GM20431 (cell line): ENCODE data around the gene USP37.
"Not testable (repeated sequence)": the region's sequence is repeated elsewhere in the genome, so short reads cannot be mapped to it uniquely, and the experiment has no call there.

Experiments
- in situ Hi-C: fragments of 300-500 bp; cut with MseI, MboI; formaldehyde crosslinking; loops from one replicate; pipeline ENCODE4 v1.15.0; 2020; ENCODE audit warnings: low sequenced_read_pairs; ENCODE audit not compliant: unreplicated experiment

The USP37 gene

DNA sequence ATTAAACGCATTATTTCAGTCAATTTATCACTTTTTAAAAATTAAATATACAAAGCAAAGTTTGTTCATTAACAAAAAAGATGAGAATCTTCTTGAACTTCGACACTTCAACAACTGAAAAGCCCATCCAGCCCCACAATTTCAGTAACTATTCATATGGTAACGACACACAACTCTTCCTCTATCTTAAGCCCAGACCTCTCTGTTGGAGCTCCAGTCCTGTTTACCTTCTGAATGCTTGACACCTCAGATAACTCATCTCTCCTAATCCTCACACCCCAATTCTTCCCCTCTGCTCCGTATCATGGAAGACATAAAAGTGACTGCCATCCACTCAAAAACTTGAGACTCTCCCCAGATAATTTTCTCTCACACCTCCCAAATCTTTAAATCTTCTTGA, 12.6 kb downstream of the USP37 start:
- in situ Hi-C loops, result no loop called here

DNA sequence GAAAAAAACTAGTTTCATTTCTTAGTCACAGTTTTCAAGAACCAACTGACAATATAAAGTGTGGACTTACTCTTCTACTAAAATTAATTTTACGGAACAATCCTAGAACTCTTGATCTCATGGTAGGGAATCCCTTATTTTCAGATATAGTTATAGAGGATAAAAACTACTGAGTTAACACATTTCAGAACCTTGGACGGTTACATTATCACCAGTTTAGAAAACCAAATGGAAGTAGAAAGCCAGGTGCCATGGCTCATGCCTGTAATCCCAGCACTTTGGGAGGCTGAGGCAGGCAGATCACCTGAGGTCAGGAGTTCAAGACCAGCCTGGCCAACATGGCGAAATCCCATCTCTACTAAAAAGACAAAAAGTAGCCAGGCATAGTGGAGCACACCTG, 13.9 kb downstream of the USP37 start:
- in situ Hi-C loops, result not testable (repeated sequence)

DNA sequence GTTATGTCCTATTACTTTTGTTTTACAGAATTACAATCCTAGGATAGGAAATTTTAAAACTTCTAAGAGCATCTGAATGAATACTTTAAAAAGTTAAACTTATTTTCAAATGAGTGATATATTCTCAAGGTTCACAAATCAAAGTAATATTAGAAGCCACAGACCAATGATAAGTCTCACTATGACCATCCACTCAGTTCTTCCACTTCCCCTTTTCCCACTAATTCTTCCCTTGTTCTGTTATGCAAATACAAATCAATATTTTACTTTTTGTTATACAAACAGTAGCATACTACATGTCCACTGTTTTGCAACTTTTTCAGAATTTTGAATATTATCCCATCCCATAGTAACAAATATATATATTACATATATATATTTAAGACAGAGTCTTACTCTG, 20.2 kb downstream of the USP37 start:
- in situ Hi-C loops, result no loop called here

DNA sequence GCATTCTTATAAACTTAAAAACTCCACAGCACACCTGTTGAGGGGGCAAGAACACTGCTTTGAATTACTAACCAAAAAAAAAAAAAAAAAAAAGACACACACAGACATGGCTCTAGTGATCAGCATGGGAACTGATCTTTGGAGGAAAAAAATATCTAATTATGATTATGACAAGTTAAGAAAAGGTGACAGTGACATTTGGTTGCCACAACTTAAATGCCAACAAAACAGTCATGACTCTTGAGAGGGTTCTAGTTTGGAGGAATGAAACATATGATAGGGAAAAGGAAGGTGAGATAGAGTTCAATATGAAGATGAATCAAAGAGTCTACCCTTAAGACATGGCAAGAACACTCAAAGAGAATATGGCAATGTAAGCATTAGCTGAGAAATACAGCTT, 20.6 kb downstream of the USP37 start:
- in situ Hi-C loops, result no loop called here

DNA sequence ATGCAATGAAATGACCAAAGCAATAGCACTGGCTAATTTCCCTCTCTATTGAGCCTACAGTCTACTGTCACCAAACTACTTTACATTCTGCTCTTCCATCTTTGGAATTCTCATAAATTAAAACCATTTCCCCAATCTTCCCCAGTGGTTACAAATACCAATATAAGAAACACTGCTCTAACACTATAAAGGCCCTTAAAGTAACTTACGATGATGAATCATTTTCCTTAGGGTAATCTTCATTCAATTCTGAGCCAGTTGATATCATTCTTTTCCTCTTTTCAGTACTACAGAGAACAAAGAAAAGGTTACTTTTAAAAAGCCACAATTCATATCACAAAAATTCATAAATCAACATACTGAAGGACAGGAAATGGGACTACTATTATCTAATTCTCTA, 22.1 kb downstream of the USP37 start:
- in situ Hi-C loops, result no loop called here

DNA sequence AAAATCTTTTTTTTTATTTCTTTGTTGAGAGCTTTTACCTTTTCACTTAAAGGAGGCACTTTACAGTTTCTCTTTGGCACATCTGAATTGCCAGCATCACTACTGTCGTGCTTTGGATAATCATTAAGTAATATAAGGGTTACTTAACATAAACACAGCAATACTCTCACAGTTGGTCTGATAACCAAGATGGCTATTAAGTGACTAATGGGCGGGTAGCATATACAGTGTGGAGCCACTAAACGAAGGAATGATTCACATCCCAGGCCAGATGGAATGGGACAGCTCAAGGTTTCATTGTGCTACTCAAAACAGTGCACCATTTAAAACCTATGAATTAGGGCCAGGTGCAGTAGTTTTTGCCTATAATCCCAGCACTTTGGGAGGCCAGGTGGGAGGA, 28.1 kb downstream of the USP37 start:
- in situ Hi-C loops, result no loop called here

DNA sequence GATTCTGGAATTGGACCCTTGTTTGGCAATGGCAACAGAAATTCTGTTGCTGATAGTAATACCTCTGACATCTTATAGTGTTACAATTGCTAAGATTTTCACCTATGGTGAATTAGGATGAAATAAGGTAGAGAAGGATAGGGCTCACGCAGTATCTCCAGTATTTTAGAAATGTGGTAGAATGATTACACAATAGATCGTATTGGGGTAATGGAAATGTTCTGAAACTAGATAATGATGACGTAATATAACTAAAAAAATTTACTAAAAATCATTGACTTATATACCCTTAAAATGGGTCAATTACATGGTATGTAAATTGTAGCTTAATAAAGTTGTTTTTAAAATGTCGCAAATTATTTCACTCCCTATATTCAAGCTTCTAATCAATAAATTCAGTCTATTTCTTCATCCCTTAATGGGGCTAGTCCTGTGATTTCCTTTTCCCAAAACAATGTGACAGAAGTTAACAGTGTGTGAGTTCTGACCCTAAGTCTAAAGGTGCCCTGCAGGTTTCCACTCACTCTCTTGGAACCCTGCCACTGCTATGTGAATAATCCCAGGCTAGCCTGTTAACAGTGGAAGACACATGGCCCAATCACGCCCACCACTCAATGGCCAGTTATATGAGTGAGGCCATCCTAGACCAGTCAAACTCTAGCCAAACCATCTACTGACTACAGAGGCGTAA, 31.2 kb downstream of the USP37 start:
- in situ Hi-C loops, result no loop called here

DNA sequence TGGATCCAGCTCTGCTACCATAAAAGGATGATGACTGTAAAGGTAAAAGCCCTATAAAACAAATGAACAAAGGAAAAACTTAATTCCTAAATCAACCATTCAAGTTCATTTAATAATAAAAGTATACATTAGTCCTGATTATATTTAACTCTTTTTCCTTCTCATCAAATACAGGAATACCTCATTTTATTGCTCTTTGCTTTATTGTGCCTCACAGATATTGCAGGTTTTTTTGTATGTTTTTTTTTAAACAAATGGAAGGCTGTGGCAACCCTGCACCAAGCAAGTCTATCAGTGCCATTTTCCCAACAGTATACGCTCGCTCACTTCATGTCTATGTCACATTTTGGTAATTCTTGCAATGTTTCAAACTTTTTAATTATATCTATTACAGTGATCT, 38.2 kb downstream of the USP37 start:
- in situ Hi-C loops, result no loop called here

DNA sequence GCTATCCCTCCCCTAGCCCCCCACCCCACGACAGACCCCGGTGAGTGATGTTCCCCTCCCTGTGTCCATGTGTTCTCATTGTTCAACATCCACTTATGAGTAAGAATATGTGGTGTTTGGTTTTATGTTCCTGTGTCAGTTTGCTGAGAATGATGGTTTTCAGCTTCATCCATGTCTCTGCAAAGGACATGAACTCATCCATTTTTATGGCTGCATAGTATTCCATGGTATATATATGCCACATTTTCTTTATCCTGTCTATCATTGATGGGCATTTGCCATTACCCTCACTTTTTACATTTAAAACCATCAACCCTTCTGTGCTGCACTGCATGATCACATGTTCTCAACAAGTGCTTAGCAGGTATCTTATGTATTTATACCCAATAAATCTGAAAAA, 39.7 kb downstream of the USP37 start:
- in situ Hi-C loops, result not testable (repeated sequence)

DNA sequence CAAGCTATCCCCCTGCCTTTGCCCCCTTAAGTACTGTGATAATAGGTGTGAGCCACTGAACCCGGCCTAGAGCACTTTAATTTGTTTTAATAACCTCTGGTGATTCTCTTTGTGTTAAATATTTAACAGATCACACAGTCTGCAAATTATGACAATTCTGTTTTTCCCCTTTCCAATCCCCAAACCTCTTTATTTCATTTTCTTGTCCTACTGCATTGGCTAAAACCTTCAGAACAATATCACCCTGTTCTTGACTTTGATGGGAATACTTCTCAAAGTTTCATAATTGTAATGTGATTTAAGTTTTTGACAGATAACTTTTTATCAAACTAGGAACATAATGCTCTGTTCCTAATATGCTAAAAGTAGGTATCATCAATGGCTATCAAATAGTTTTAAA, 44.5 kb downstream of the USP37 start:
- in situ Hi-C loops, result no loop called here

DNA sequence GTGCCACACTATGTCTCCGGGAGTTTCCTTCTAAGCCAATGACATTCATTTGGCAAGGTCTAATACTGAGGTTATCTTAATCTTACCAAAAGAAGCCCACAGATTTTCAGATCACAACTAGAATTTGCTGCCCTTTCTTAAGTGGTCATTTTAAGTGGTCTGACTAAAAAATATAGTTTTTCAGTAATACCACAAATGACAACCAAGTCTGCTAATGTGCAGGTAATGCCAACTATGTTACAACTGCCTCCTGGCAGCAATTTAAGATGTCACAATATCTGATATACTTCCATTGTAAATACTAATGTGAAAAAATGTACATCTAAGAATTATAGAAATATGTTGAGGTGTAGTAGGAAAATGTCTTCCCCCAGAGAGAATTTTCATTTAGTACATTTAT, 49.3 kb downstream of the USP37 start:
- in situ Hi-C loops, result no loop called here

DNA sequence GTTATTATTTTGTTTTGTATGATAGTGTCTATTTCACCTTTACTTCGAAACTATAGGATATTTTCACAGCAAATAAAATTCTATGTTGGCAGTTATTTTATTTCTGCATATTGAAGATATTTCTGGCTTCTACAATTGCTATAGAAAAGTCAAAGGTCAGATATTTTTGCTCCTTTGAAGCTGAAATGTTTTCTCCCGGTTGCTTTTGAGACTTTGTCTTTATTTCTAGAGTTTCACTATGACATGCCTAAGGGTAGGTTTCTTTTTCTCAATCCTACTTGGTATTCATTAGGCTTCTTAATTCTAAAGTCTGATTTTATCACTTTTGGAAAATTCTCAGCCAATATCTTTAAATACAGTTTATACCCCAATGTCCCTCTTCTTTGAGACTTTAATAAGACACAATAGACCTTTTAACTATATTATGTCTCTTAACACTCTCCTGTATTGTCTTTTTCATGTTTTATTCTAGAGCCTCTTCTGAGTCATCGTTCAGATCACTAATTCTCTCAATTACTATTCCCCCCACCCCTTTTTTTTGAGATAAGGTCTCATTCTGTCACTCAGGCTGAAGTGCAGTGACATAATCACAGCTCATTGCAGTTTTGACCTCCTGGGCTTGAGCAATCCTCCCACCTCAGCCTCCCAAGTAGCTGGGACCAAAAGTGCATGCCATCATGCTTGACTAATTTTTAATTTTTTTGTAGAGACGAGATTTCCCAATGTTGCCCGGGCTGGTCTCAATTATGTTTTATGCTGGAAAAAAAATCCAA, 50.5 kb downstream of the USP37 start:
- in situ Hi-C loops, result no loop called here

DNA sequence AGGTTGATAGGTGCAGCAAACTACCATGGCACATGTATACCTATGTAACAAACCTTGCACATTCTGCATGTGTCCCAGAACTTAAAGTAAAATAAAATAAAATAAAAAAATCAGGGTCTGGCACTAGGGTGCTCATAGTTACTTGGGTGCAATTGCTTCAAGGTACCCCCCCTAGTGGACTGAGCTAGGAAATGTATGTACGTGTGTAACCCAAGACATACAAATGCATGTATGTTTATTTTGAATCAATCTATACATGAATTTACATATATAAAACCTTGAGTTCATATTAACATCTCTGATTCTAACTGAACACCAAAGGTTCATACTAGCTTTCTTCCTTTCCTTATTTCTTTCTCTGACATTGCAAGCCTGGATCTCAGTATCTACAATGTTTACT, 51.5 kb downstream of the USP37 start:
- in situ Hi-C loops, result no loop called here

DNA sequence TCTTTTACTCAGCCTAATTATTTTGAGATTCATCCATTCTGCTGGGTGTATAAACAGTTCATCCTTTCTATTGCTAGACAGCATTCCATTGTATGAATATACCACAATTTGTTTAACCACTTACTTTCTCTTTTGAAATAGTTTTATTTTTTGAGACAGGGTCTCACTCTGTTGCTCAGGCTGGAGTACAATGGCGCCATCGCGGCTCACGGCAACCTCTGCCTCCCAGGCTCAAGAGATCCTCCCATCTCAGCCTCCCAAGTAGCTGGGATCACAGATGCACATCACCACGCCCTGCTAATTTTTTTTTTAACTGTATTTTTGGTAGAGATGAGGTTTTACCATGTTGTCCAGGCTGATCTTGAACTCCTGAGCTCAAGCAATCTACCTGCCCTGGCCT, 54.5 kb downstream of the USP37 start:
- in situ Hi-C loops, result no loop called here

DNA sequence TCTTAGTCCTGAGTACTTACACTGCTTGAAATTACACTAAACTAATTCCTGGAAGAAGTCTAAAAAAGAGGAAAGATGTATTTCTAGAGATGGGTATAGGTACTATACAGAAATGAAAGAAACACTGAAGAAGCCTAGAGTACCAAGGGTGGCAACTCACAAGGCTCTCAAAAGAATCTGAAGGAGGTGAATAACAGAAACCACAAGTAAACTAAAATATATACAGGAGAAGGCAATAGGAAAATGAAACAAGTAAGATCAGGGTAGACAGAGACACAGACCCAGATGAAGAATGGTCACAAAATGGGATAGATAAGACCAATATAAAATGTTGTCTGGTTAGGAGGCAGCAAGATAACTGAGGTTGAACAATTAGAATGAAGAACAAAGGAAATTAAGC, 59.9 kb downstream of the USP37 start:
- in situ Hi-C loops, result no loop called here

DNA sequence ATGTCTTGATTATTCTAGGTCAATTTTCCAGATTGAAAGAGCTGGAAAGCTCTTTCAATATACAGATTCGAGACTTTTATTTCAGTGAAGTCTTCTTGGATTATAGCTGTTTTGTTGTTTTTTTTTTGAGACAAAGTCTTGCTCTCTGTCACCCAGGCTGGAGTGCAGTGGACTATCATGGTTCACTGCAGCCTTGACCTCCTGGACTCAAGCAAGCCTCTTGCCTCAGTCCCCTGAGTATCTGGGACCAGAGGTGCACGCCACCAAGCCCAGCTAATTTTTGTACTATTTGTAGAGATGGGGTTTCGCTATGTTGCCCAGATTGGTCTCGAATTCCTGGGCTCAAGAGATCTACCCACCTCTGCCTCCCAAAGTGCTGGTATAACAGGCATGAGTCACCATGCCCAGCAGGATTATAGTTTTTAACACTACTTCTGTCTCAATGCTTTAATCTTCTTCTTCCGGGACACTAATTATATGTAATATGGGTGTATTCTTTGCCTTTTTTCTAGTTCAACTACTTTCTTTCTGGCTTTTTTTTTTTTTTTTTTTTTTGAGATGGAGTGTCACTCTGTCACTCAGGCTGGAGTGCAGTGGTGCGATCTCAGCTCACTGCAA, 62.3 kb downstream of the USP37 start:
- in situ Hi-C loops, result no loop called here

DNA sequence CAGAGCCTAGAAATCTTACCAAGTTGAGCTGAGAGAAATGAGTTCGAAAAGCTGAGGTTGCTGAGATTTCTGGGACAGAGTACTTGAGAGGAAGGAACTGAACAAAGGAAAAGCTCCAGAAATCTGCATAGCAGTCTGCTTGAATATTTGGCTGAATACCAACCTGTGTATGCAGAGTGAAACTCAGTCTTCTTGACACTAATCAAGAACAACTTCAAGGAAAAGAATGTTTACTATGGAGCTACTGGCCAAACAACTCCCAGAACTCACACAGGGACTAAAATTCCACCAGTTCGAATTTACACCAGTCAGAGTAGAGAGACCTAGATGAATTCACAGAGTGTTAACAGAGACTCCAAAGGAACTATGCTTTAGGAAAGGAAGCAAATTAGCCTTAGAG, 66.5 kb downstream of the USP37 start:
- in situ Hi-C loops, result no loop called here

DNA sequence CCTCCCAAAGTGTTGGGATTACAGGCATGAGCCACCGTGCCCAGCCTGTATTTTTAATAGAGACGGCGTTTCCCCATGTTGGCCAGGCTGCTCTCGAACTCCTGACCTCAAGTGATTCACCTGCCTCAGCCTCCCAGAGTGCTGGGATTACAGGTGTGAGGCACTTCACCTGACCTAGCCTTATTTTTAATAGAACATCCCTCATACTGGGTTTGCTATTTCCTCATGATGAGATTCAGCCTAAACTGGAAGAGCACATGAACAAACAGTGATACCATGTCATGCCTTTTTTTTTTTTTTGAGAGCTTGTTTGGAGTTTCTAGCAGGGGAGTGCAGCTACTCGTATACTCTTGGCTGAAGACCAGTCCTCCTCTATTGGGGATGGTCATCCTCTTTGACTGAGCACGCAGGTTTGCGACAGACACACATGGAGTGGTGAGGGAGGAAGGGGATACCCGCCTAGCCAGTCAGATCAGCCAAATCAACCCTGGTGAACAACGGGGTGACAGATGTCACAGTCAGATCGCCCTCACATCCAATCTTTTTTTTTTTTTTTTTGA, 67.6 kb downstream of the USP37 start:
- in situ Hi-C loops, result no loop called here

DNA sequence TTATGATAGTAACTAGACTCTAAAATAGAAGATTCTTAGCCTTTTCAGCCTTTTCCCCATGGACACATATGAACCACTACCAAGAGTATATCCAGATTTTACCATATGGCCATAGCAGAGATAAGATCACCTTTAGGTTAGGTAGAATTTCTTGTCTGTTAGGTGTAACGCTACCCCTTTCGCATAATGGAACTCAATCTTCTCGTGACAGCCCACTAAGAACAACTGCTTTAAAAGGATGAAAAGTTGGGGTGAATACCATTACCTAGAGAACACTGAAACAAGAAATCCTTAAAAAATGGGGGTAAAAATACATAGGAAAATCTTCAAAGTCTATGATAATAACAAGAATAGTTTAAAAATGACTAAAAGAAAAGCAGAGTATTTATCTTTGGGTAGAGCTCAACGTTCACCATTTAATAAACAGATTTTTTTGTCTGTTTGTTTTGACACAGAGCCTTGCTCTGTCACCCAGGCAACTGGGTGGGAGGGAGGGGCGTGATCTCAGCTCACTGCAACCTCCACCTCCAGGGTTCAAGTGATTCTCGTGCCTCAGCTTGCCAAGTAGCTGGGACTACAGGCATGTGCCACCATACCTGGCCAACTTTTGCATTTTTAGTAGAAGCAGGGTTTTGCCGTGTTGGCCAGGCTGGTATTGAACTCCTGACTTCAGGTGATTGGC, 82.0 kb downstream of the USP37 start:
- in situ Hi-C loops, result no loop called here

DNA sequence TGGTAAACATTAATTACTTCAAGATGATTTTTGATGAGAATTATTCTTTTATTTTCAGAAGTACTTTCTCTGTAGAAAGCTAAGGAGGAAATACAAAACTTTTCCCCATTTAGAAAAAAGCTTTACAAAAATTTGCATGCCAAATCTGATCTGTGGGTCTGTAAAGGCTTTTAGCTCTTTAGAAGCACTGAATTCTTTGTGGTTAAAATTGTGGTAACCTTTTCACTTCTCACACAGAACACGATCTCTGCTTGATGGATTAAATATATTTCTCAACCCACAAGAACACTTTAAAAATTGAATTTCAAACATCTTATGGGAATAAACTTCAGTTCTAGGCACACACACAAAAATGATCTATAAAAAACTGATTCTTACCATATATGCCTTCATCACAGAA, 85.5 kb downstream of the USP37 start:
- in situ Hi-C loops, result no loop called here

DNA sequence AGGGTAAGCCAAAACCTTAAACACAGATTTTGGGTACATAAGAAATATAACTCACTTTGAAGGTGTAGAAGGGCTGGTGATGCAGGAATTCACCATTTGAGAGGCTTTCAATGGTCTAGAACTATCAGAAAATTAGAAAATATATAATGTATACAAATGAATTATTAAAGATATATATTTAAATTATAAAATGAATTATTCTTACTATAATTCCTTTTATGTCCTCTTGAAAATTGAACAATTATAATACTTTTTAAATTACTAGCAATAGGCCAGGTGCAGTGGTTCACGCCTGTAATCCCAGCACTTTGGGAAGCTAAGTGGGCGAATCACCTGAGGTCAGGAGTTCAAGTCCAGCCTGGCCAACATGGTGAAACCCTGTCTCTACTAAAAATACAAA, 88.6 kb downstream of the USP37 start:
- in situ Hi-C loops, result no loop called here
